GM10248 (cell line): Measurements from ENCODE around the gene MECR.

Experiments
- CTCF ChIA-PET: fragments of 300-600 bp; sonication (Branson Sonifier 250); formaldehyde crosslinking; extraction: SDS; loops from one replicate; lab custom pipeline; 2021; ENCODE audit warnings: antibody characterized with exemption; lab: Yijun Ruan, JAX
- POLR2A ChIA-PET: fragments of 350-650 bp; sonication (Branson Sonifier 250); formaldehyde crosslinking; extraction: SDS; loops from one replicate; lab custom pipeline; 2020; ENCODE audit warnings: antibody characterized with exemption; lab: Yijun Ruan, JAX
- DNase-seq: peaks from one replicate; pipeline ENCODE4 v3.0.0; 2012; ENCODE audit errors: extremely low spot score
- TF ChIP-seq, protein P1 (sequence below): IDR thresholded peaks from 2 replicates; pipeline ENCODE4 v1.5.1; 2012; ENCODE audit warnings: mild to moderate bottlenecking, low read depth; ENCODE audit errors: extremely low read depth, missing control alignments, control extremely low read depth

MECR gene

DNA sequence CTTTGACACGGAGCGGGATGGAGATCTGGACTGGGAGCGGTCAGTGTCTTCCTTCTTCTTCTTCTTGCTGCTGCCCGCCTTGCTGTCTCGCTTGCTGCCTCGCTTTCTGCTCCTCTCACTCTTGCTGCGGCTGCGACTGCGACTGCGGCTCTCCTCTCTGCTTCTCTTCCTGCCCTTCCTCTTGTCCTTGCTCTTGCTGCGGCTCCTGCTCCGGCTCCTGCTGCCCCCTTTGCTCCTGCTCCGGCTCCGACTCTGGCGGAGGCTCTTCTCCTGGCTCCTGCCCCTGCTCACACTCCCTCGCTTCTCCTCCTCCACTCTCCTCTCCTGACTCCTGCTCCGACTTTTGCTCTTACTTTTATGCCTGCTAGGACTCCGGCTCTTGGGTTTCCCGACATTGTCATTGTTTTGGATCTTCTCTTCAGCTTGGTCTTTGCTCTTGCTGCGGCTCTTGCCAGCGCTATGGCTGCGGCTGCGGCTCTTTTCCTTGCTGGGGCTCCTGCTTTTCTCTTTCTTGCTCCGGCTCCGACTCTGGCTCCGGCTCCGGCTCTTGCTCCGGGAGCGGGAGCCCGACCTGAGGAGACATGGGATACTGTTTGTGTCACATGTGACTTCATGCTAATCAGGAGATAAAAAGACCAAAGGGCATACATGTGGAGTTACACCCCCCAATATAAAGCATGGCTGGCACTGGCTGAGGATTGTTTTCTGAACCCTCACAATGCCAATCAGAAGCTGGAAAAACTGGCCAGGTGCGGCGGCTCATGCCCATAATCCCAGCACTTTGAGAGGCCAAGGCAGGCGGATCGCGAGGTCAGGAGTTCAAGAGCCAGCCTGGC lies 81.9 kb downstream of the MECR start:
- TF ChIP-seq, protein P1, sequence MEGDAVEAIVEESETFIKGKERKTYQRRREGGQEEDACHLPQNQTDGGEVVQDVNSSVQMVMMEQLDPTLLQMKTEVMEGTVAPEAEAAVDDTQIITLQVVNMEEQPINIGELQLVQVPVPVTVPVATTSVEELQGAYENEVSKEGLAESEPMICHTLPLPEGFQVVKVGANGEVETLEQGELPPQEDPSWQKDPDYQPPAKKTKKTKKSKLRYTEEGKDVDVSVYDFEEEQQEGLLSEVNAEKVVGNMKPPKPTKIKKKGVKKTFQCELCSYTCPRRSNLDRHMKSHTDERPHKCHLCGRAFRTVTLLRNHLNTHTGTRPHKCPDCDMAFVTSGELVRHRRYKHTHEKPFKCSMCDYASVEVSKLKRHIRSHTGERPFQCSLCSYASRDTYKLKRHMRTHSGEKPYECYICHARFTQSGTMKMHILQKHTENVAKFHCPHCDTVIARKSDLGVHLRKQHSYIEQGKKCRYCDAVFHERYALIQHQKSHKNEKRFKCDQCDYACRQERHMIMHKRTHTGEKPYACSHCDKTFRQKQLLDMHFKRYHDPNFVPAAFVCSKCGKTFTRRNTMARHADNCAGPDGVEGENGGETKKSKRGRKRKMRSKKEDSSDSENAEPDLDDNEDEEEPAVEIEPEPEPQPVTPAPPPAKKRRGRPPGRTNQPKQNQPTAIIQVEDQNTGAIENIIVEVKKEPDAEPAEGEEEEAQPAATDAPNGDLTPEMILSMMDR: no peak
- POLR2A ChIA-PET: no interaction called here
- DNase-seq: no peak
- CTCF ChIA-PET: no interaction called here

DNA sequence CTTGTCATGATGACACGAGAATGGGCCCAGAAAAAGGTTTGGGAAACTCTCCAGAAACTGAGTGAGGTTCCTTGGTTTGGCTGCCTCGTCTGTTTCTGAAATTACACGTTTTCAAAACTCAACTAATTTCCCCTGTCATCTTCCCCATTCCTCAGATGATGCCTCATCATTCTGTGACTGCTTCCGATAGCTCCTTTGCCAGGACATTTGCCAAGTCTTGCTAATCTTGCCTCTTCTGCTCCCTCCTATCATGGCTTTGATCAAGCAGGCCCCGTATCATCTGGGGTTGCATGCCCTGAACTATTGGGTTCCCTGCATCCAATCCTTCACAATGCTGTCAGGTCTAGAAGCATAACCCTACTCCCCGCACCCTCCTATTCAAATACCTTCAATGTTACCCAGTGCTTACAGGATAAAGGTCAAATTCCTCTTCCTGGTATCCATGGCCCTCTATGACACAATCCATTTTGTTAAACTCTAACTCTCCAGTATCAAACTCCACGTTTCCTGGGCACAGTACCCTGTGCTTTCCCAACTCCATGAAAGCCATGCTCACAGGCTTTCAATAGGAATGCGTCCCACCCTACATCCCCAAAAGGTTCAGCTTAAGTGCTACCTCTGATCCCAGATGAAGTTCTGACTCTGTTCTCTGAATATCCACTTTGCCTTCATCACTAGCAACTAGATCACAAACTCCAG lies 84.8 kb downstream of the MECR start:
- CTCF ChIA-PET: no interaction called here
- TF ChIP-seq, protein P1: no peak
- POLR2A ChIA-PET: no interaction called here
- no peak for DNase-seq

DNA sequence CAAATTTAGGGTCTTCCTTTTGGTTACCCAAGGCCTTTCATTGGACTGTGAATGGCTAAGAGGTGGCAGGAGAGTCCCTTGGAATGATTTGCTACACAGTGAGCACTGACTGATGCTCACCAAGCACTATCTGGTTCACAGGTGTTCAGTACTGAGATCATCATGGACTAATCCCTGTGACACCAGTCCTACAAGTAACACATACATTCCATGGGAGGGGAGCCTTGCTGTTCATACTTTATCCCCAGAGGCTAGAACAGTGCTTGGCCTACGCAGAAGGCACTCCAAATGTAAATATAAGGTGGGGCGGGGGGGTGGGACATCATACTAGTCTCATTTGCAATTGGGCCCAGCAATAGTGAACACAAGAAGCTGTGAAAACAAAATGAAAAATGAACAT lies 86.6 kb downstream of the MECR start:
- ChIA-PET CTCF (no interaction called here), POLR2A (no interaction called here)
- no peak for DNase-seq
- TF ChIP-seq, protein P1: no peak

DNA sequence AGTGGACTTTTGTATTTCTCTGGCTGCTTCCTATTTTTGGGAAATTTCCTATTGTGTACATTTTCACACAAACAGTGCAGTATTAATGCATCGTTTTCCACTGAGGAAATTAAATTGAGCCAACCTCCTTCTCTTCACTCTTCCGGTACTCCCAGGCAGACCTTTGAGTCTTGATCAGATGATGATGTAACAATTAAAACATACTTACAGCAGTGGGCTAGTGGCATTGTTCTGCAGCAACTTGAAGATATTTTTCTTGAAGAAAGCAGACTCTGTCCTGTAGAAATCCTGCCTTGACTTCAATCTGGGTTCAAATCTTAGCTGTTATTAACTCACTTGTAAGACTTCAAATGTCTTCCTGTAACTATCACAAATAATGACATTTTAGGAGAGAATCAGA lies 88.0 kb downstream of the MECR start:
- POLR2A ChIA-PET: no interaction called here
- CTCF ChIA-PET: interaction anchor here (0.8 kb wide), 1 partner anchor 39 kb away, joined by 3 read pairs; the partner anchor contains the start of gene SRSF4
- TF ChIP-seq, protein P1: no peak
- no peak for DNase-seq
